HG03064 (cell line): Measurements from ENCODE around the gene CNTD1.

Experiments
- ATAC-seq: cut with Tn5 transposase; IDR thresholded peaks from one replicate; pipeline ENCODE4 v1.9.1; 2021; ENCODE audit warnings: low read depth; ENCODE audit not compliant: unreplicated experiment

Gene CNTD1

DNA sequence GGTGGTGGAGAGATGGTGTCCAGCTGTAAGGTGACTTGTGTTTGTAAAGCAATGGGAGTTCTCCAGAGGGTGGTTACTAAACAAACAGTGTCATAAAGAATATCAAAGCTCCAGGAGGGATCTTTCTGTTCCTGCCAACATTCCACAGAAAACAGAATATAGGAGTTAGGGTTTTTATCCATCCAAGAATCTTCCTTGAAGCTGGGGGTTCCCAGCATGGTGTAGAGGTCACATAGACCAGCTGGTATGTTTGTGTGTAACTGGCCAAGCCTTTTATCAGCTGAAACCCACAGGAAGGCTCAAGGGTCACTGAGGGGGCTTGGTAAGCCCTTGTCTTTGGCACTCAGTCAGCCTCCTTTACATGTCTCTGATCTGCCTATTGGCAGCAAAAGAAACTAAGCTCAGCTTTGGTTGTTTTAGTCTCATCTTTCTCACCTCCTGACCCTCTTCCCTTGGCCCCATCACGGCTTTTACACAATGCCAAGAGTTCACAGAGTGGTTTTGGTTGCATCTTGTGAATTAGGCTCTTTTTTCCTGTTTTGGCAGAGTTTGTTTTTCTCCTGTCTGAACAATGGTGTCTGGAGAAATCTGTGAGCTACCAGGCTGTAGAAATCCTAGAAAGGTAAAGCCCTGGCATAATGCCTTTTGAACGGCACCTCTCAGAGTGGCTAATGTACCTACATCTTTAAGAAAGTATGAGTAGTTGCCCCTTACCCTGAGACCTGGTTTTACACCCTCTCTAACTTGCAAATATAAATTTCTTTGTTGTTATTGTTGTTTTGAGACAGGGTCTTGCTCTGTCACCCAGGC lies 4.6 kb downstream of the CNTD1 start:
- no peak for ATAC-seq

DNA sequence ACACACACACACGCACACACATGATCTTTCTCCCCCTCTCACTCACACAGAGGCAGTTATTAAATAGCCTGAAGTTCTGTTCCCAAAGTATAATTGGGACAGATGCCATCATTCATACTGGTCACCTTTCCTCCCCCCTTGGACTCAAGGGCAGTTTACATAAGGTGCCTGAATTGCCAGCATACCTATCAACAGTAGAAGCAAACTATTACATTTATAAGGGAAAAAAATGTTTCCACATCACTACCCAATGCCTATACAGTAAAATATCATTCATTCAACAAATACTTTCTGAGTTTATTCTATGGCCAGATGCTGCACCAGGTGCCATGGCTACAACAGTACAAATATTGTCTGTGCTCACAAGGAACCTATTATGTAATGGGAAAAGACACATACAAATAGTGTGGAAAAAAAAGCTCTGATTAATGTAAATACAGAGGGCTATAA lies 6.3 kb downstream of the CNTD1 start:
- ATAC-seq = no peak

DNA sequence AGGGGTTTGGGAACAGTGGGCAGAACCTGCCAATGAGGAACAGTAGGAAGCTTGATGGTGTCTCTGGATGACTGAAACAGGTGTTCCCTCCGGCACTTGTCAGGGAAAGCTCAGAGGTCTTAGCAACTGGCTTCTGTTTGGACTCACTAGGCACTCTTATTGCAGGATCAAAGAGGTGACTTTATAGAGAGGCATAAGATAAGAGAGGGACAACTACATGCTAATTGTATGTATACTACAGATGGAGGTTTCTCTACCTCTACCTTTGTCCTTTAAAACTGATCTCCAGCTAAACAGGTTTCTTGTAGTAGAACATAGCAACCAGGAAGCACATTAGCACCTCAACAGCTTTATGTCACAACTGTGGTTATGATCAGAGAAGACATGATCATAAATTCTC lies 7.6 kb downstream of the CNTD1 start:
- ATAC-seq = no peak

DNA sequence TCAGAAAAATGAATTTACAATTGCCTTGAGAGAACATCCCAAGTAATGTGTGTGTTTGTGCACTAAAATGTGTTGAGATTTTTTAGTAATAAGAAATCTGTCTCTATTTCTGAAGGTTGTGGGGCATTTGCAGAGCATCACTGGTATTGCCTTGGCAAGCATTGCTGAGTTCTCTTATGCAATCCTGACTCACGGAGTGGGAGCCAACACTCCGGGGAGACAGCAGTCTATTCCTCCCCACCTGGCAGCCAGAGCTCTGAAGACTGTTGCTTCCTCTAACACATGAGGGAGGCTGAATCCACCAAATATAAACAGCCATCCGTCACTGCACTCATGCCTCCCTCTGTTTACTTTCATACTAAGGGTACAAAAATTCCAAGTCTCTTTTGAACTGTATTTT lies 10.6 kb downstream of the CNTD1 start:
- no peak for ATAC-seq

DNA sequence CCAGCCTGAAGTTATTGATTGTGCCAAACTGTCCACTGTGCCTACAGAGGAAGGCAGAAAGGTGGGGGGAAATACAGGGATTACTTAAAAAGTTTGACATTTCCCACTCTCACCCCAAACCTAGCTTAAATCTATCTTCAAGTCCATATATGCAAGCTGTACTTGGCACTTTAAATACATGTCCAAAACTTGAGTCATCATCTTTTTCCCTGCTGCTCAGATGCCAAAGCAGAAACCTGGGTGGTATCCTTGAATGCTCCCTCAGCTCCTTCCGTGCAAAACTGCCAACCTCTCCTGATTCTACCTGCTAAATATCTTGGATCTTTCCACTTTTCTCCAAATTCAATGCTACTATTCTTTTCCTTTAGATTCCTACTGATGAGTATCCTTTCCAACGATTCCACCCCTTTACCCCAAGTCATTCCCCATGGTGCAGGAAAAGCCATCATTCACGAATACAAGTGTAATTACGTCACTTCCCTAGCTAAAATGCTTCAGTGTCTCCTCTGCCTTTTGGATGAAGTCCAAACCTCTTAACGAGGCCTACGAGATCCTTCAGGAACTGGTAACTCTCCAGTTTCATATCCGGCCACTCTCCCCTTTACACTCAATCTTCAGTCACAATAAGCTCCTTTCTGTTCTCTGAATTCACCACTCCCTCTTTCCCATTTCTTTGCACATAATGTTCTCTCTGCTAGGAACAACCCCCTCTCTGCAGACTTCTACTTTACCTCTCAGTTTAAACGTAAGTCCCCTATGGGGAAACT lies 16.2 kb downstream of the CNTD1 start:
- no peak for ATAC-seq

DNA sequence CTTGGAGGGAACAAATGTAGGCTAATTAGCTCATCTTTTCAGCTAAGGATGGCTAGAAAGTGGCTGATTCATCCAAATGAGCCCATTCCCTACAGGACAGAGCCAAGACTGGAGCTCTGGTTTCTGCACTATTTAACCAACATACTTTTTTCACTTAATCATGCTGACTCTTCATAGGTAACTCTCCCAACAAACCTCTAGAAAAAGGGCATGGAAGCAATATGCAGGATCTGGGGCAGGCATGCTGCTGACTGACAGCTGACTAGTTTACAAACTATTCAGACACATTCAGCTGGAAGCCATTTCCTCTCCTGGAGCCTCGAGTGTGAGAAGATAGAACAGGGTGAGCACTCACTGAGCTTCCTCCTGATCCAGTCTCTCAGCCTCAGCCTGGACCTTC lies 19.2 kb downstream of the CNTD1 start:
- ATAC-seq = no peak

DNA sequence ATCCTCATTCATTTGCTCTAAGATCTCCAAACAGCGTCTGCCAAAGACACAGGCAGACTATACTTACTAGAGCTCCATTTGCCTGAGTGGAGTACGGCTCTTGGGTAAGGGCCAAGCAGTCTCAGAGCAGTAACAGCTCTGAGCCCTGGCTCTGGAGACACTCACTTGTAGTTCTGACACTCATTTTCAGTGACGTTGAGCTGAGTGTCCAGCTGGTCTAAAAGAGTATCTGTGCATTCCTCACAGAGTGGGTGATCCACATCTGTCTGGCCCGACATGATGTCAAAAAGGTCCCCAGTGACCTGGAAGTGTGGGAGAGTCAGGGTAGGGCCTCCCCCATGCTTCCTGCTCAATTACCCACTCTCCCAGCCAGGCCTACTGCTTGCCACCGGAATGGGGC lies 19.7 kb downstream of the CNTD1 start:
- ATAC-seq = no peak

DNA sequence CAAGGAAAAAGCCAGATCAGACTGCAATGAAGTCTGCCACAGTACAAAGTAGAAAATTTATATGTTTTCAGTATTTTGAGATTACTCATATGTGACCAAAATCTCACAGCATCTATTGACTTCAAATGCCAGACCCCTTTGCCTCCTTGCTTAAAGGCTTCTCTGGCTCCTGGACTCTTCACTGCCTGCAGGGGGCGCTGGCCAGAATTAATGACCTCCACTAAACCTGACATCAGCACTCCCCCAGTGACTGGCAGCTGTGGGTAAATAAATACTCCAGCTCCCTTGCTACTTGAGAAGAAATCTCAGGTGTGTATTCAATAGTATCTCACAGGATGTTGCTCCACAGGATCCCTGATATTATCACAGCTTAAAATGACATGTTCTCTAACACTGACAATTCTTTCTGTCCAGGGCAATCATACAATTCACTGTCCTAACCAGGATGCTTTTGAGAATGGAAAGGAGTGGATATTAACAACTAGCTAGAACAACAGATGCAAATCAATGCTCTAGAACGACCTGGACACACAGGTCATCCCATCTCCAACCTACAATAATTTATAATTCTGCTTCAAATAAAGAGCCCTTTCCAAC lies 21.4 kb downstream of the CNTD1 start:
- ATAC-seq = no peak

DNA sequence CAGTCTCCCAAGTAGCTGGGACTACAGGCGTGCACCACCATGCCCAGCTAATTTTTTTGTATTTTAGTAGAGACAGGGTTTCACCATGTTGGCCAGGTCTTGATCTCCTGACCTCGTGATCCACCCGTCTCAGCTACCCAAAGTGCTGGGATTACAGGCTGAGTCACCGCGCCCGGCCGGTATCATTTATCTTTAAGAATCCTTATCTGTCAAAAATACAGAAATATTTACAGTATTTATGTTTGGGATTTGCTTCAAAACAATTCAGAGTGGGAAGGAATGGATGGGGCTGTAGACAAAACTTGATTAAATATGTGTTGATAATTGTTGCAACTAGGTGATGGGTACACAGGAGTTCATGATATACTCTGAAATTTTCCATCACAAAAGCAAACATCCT lies 22.5 kb downstream of the CNTD1 start:
- no peak for ATAC-seq

DNA sequence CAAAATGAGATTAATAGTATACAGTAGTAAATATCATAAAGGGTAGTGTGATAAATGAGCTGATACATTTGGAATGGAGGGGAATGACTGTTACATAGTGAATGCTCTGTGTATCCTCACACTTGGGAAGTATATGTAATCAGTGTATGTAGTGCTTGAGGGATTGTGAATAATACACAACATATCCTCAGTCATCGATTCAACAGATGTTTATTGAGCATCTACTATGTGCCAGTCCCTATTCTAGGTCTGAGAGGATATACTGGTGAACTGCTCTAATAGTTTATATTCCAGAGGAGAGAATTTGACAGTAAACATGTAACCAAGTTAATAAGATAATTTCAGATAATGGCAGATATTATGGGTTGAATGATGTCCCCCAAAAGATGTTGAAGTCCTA lies 28.8 kb downstream of the CNTD1 start:
- no peak for ATAC-seq

DNA sequence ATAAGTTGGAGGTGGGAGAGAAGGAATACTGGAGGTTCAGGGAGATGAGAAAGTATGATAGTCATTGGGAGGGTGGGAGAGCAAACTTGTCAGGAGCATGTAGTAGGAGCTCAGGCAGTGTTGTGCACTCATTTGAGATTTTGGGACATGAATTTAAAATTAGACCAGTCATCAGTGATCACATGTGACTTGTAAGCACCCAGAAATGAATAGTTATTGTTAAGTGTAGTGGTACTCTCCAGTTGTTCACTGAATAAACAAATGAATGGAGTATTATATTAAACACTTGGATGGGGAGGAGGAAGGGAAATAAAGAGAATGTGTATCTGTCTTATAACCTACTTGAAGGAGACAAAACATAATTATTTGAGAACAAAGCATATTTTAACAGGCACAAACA lies 32.3 kb downstream of the CNTD1 start:
- ATAC-seq = no peak

DNA sequence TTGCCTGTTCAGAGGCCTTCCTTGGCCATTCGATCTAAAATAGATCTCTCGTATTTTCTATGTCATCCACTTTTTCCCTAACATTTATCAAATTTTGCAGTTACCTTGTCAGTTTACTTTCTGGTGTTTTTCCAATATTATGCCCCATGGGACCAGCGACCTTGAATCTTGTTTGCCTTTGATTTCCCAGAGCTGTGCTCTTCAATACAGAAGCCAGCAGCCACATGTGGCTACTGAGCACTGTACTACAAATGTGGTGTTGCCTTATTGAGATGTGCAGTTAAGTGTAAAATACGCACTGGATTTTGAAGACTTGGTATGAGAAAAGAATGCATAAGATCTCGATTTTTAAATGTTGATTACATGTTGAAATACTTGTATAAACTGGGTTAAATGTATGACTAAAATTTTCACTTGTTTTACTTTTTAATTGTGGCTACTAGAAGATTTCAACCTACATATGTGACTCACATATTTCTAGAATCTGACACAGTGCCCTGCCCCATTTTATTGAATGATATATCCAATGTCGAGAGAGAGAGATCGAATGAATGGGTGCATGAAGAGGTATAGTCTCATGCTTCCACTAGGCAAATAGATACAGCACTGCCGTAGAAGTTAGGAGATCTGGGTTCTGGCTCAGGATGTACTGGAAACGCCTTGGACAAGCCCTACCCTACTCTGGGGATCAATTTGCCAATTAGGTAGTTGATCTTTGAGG lies 33.7 kb downstream of the CNTD1 start:
- no peak for ATAC-seq

DNA sequence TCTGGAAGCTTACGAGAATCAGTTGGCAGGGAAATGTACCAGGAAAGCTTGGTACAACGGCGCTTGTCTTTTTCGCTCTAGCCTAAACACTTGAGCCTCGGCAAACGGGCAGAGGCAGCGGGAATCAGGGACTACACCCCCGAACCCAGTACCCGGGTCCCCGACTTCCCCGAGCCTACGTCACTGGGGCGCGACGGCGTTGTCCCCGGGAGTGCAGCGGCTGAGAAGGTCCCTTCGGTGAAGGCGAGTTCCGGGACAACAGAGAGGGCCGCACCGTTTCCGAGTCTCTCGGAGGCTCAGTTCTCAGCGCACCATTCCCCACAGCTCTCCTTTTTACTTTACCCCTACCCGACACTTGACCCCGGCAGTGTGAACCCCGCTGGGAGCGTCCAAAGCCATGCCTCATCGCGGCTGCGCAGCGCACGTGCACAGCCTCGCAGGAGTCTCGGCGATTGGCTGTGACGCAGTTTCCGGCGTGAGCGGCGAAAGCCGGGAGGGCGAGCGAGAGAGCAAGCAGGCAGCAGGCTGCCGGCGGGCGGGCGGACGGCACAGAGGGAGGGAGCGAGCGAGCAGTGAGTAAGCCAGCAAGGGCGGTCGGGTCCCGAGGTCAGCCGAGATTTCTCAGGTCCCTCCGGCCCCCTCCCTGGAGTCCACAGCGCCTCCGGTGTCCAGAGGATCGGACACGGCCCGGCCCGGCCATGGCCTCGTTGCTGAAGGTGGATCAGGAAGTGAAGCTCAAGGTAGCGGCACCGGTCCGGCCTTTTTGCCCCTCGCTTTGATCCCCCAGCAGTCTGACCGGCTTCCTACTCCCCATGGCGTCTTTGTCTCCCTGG lies 34.5 kb downstream of the CNTD1 start, which contains the start of gene PSME3:
PSME3 (plus strand) TSS at position 464 of the 833 bp plus-strand sequence; CDS start at position 699, 235 bp downstream.
- ATAC-seq = peak; percentile 70

DNA sequence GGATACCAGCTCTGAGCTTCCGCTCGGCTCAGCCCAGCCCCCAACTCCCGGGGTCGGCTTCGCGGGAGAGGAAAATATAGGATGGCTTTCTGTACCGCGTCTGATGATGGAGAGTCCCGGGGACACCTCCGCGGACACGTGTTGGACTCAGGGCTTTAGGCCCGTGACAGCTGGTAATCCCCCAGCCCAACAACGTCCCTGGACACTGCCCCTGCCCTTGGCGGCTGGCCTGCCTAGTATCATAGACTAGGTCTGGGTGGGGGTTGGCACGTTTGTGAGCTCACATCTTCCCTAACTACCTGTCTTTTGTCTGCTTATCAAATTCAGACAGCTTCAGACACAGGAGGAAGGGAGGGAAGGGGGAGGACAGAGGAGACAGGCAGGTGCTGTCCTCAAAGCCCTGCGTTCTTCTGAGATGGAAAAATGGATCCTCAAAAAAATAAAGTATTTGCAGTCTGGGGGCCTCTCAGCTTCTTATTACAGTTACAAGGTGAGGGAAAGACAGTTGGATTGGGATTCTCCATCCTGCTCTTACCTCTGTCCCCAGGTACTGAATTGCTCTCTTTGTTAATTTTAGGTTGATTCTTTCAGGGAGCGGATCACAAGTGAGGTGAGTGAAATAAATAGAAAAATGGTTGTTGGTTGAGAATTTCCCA lies 35.2 kb downstream of the CNTD1 start:
- no peak for ATAC-seq

DNA sequence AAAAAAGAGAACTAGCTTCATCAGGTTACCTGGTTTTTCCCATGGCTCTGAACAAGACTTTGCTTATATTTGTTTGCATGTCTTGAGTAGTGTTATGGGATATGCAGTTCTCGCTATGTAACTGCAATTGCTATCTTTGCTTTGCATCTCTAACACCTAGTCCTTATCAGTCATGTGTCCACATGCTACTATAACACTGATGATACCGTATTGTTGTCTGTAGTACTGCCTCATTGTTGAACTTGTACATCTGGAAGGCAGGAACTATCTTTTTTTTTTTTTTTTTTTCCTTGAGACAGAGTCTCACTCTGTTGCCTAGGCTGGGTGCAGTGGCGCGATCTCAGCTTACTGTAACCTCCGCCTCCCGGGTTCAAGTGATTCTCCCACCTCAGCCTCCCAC lies 37.1 kb downstream of the CNTD1 start:
- no peak for ATAC-seq

DNA sequence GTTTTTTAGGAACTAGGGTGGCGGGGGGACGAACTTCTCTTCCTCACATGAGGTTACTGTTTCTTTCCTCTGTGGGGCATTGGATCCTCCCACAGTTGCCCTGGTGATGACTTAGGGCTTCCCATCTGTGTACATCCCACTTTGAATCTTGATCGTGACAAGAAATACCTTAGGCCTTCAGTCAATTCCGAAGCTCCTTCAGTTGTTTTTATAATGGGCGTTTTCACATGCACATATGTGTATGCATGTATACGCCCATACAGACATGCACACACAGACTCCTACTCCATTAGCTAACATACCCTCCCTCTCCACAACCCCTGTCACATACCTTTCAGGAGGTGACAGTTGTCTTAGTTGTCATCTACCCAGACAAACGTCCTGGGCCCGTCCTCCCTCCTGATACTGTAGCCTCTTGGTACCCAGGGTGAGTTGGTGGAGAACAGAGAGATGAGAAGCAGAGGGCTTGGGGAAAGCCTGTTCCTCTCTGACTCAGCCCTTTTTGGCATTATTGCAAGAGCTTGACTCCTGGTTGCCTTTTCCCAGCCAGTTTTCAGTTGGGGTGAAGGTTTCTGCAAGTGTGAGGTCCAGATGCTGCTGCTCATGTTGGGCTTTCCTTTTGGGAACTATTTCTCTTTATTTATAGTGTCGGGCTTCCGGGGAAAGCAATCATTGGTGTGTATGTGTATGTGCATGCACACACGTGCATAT lies 43.5 kb downstream of the CNTD1 start:
- no peak for ATAC-seq

DNA sequence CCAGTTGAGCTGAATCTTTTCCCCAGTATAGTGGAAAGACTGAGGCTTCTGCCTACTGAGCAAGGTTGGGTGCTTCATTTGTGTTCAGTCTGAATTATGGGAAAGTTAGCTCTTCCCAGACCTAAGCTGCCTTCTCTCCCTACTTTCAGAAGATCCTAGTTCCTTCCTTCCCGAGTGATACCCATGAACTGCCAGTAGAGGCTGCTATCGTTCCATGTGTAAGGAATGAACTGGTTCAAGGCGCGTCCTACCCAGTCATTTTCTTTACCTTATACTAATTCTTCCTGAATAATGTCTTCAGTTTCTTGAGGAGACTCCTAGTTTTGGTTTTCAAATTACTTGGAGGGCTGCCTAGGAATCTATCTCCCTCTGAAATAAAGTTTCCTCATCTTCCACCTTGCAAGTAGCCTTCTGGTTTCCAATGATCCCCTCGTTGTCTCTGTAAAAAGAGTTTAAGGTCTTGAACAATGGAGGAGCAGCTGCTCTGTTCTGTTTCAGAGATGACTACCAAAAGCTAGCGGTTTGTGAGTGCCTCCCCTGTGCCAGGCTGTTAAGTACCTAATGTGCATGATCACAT lies 44.8 kb downstream of the CNTD1 start:
- ATAC-seq = no peak

DNA sequence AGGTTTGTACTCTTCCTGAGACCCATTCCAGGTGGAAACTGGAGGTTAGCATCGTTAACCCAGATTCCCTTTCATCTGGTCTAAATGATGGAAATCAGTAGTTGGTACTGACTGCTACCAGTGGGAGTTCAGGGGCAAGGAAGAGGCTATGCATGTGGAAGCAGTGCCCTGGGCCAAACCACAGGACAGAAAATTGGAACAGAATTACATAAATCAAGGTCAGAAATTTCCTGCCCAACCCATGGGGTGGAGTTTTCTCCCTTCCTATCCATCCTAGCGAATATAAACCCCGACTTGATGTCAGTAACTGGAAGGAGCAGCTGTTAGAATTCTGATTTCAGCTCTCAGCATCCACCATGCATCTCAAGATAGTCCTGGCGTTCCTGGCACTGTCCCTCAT lies 45.6 kb downstream of the CNTD1 start, which contains the start of gene AOC2:
AOC2 (plus strand) TSS at position 310 of the 400 bp plus-strand sequence; CDS start at position 357, 47 bp downstream.
- no peak for ATAC-seq
